Endothelial cell of umbilical vein (primary cell): ENCODE data around the gene RAB17.

Source experiments
- EZH2 ChIP-seq: IDR thresholded peaks from 2 replicates; pipeline ENCODE4 v1.6.1; 2012; ENCODE audit warnings: borderline replicate concordance, low read depth, mild to moderate bottlenecking, moderate library complexity, low read length, inconsistent platforms; ENCODE audit not compliant: severe bottlenecking
- FOS ChIP-seq: IDR thresholded peaks from 2 replicates; pipeline ENCODE4 v1.6.1; 2011; ENCODE audit warnings: mild to moderate bottlenecking, low read length, moderate library complexity, borderline replicate concordance; ENCODE audit not compliant: insufficient read depth
- JUN ChIP-seq: IDR thresholded peaks from 2 replicates; pipeline ENCODE4 v1.6.1; 2011; ENCODE audit warnings: borderline replicate concordance, low read depth; ENCODE audit not compliant: insufficient read length, insufficient read depth
- POLR2A ChIP-seq: IDR thresholded peaks from 2 replicates; pipeline ENCODE4 v1.6.1; 2012; ENCODE audit warnings: low read depth, mild to moderate bottlenecking, control low read depth, low read length
- POLR2AphosphoS5 ChIP-seq: IDR thresholded peaks from 2 replicates; pipeline ENCODE4 v1.6.1; 2012; ENCODE audit warnings: low read depth, mild to moderate bottlenecking, control low read depth, low read length, moderate library complexity; ENCODE audit not compliant: insufficient read depth
- TF ChIP-seq, protein P1 (sequence below), 2 donors: IDR thresholded peaks; 1 replicate in 1 of 2; 2 replicates in 1 of 2; pipeline ENCODE4 v1.5.1; 2011; ENCODE audit warnings: low read length in 2 of 2, mild to moderate bottlenecking in 2 of 2, moderate library complexity in 2 of 2, control low read depth in 1 of 2, inconsistent platforms in 1 of 2, low read depth in 1 of 2; ENCODE audit not compliant: insufficient read depth in 1 of 2; ENCODE audit errors: extremely low read depth in 1 of 2

DNA sequence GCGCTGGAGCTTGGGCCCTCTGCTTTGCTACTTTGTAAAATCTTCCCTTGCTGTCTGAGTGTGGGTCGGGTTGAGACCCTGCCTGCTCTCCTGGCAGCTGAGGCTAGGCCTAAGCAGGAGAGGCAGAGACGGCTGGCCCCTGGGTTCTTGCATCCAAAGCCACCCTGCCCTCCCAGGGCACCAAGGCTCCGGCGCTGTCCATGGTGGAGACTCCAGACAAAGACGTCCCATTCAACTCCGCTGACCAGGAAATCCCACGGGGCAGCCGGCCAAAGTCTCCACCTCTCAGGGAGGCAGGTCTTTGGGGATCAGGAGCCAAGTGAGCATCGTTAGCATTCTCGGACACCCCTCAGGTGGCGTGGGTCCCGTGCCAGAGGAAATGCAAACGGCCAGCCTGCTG, 26.7 kb downstream of the RAB17 start:
- TF ChIP-seq, protein P1, sequence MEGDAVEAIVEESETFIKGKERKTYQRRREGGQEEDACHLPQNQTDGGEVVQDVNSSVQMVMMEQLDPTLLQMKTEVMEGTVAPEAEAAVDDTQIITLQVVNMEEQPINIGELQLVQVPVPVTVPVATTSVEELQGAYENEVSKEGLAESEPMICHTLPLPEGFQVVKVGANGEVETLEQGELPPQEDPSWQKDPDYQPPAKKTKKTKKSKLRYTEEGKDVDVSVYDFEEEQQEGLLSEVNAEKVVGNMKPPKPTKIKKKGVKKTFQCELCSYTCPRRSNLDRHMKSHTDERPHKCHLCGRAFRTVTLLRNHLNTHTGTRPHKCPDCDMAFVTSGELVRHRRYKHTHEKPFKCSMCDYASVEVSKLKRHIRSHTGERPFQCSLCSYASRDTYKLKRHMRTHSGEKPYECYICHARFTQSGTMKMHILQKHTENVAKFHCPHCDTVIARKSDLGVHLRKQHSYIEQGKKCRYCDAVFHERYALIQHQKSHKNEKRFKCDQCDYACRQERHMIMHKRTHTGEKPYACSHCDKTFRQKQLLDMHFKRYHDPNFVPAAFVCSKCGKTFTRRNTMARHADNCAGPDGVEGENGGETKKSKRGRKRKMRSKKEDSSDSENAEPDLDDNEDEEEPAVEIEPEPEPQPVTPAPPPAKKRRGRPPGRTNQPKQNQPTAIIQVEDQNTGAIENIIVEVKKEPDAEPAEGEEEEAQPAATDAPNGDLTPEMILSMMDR (IDR thresholded peaks at IDR 0.05; ENCODE audit: extremely low read depth in 1 of 2, insufficient read depth in 1 of 2, low read depth in 1 of 2, low read length in 2 of 2), result no peak
- TF ChIP-seq POLR2A (no peak), POLR2AphosphoS5 (no peak), FOS (no peak), JUN (no peak), EZH2 (no peak)
